A549 (cell line): ENCODE measurements around the gene TRAF1. TPM values are rescaled to one million over a fixed set of nuclear protein-coding genes. Genes with fewer than 3 reads are reported as not detected.

Experiments used
- ATAC-seq, 2 experiments: fragments of 200-7000 bp in 1 of 2; fragments of >200 bp in 1 of 2; cut with Nextera tagmentation in 1 of 2; cut with Tn5 transposase in 1 of 2; 3 replicates each; pipeline versions ENCODE4 v1.8.0 to v1.9.1; 2018 to 2020; ENCODE audit warnings: mild to moderate bottlenecking in 1 of 2, moderate library complexity in 1 of 2
- CTCF ChIA-PET: fragments of 300-600 bp; sonication (Branson Sonifier 250); formaldehyde crosslinking; extraction: SDS; loops from one replicate; lab custom pipeline; 2021; ENCODE audit warnings: antibody characterized with exemption, inconsistent platforms; lab: Yijun Ruan, JAX
- POLR2A ChIA-PET: fragments of 350-600 bp; formaldehyde crosslinking; extraction: SDS; loops from one replicate; lab custom pipeline; 2021; ENCODE audit warnings: antibody characterized with exemption, inconsistent platforms; lab: Yijun Ruan, JAX
- DNase-seq, 2 experiments: peaks; one replicate each; pipeline versions ENCODE4 v3.0.0 to v3.0.0-alpha.2; 2011 to 2016; ENCODE audit warnings: low read depth in 1 of 2, low spot score in 1 of 2
- FAIRE-seq: peaks from 2 replicates; lab custom pipeline; 2011; peaks lifted over from hg19 to GRCh38; lab: Jason Lieb, UNC
- H3K27ac ChIP-seq, 2 experiments: fragments of >200 bp; sonication (Bioruptor Twin); formaldehyde crosslinking; 3 replicates each; pipeline ENCODE4 v1.5.1; 2016 to 2017
- H3K4me1 ChIP-seq: fragments of >200 bp; sonication (Bioruptor Twin); formaldehyde crosslinking; 3 replicates; pipeline ENCODE4 v1.6.1; 2016
- H3K4me2 ChIP-seq: fragments of >200 bp; sonication (Bioruptor Twin); formaldehyde crosslinking; 3 replicates; pipeline ENCODE4 v1.6.1; 2016
- H3K4me3 ChIP-seq: fragments of >200 bp; sonication (Bioruptor Twin); formaldehyde crosslinking; 3 replicates; pipeline ENCODE4 v1.5.1; 2016
- H3K9me3 ChIP-seq: fragments of >200 bp; sonication (Bioruptor Twin); formaldehyde crosslinking; 3 replicates; pipeline ENCODE4 v1.6.1; 2016
- CTCF ChIP-seq: fragments of >200 bp; sonication (Bioruptor Twin); formaldehyde crosslinking; IDR thresholded peaks from 3 replicates; pipeline ENCODE4 v1.5.1; 2016
- EHMT2 ChIP-seq: fragments of 200-600 bp; sonication (generic); IDR thresholded peaks from 2 replicates; pipeline ENCODE4 v1.6.1; 2016; ENCODE audit warnings: antibody characterized with exemption, low read depth, mild to moderate bottlenecking, moderate library complexity
- EP300 ChIP-seq, 2 experiments: fragments of >200 bp; sonication (Bioruptor Twin); formaldehyde crosslinking; IDR thresholded peaks; 2 replicates in 1 of 2; 3 replicates in 1 of 2; pipeline ENCODE4 v1.6.1; 2016 to 2017
- ESRRA ChIP-seq: fragments of 150-350 bp; IDR thresholded peaks from 2 replicates; pipeline ENCODE4 v1.6.1; 2014; ENCODE audit warnings: mild to moderate bottlenecking, low read length, borderline replicate concordance
- FOSL2 ChIP-seq, 2 experiments: fragments of 450-650 bp in 1 of 2; fragments of >200 bp in 1 of 2; sonication (Bioruptor Twin) in 1 of 2; formaldehyde crosslinking; IDR thresholded peaks; 2 replicates each; pipeline versions ENCODE4 v1.5.0 to v1.6.1; 2016 to 2020; ENCODE audit warnings: mild to moderate bottlenecking in 1 of 2, moderate library complexity in 1 of 2
- FOXS1 ChIP-seq: fragments of 250-450 bp; sonication (Bioruptor Pico); IDR thresholded peaks from 2 replicates; pipeline ENCODE4 v1.5.0; 2020; ENCODE audit warnings: mild to moderate bottlenecking, moderate library complexity
- HES2 ChIP-seq: fragments of >200 bp; sonication (Bioruptor Twin); formaldehyde crosslinking; IDR thresholded peaks from 2 replicates; pipeline ENCODE4 v1.6.1; 2016
- JUNB ChIP-seq: fragments of >200 bp; sonication (Bioruptor Twin); formaldehyde crosslinking; IDR thresholded peaks from 2 replicates; pipeline ENCODE4 v1.6.1; 2016
- KDM1A ChIP-seq: fragments of 200-600 bp; sonication (generic); IDR thresholded peaks from 2 replicates; pipeline ENCODE4 v1.6.1; 2016; ENCODE audit warnings: low read depth, mild to moderate bottlenecking
- NFE2L2 ChIP-seq: fragments of 150-350 bp; conservative IDR thresholded peaks from 2 replicates; pipeline ENCODE4 v1.6.1; 2014; ENCODE audit warnings: low read length
- NPAS2 ChIP-seq: fragments of 250-450 bp; sonication (Bioruptor Pico); IDR thresholded peaks from 2 replicates; pipeline ENCODE4 v1.8.0; 2022; ENCODE audit warnings: mild to moderate bottlenecking, moderate library complexity, borderline replicate concordance
- PBX3 ChIP-seq: IDR thresholded peaks from 2 replicates; pipeline ENCODE4 v1.6.1; 2012
- RAD21 ChIP-seq, 2 experiments: fragments of >200 bp in 1 of 2; sonication (Bioruptor Twin) in 1 of 2; formaldehyde crosslinking in 1 of 2; IDR thresholded peaks in 1 of 2; conservative IDR thresholded peaks in 1 of 2; 2 replicates in 1 of 2; 3 replicates in 1 of 2; pipeline ENCODE4 v1.6.1; 2012 to 2018; ENCODE audit warnings: inconsistent platforms in 1 of 2
- RNF2 ChIP-seq: fragments of 200-600 bp; sonication (generic); IDR thresholded peaks from 2 replicates; pipeline ENCODE4 v1.6.1; 2016; ENCODE audit warnings: low read depth, mild to moderate bottlenecking, antibody characterized with exemption, moderate library complexity, borderline replicate concordance
- SMC3 ChIP-seq: fragments of >200 bp; sonication (Bioruptor Twin); formaldehyde crosslinking; IDR thresholded peaks from 3 replicates; pipeline ENCODE4 v1.6.1; 2018; ENCODE audit warnings: inconsistent platforms
- SREBF2 ChIP-seq: fragments of 450-650 bp; IDR thresholded peaks from 2 replicates; pipeline ENCODE4 v1.6.1; 2014; ENCODE audit warnings: mild to moderate bottlenecking, moderate library complexity
- WGBS: methylation state at CpG from one replicate; pipeline ENCODE4 v1.1.6; 2017; ENCODE audit errors: missing lambda C conversion rate; 5-methylcytosine and 5-hydroxymethylcytosine counted together
- polyA plus RNA-seq, 4 experiments: library from polyadenylated mRNA; depleted of rRNA in 3 of 4; stranded (reverse); fragments of >200 nt; fragmentation: RNase III in 1 of 4; extraction: RNeasy Plus Mini Kit Qiagen cat#74134 plus additional on column Dnase treatment in 1 of 4; gene quantifications; 2 replicates in 3 of 4; 3 replicates in 1 of 4; pipeline ENCODE4 v1.2.3, GENCODE V29; 2011 to 2017

Gene TRAF1
- polyA plus RNA-seq, 2 of the 4 experiments (the other 2 are of a cell fraction), result 2.0 to 3.4 TPM

GRCh38 chr9:120911295-120911837 lies 15.2 kb downstream of the TRAF1 start:
- no peak overlapping the region for H3K4me2 ChIP-seq
- no peaks in the 10 kb centered on the region for H3K9me3 ChIP-seq
- POLR2A ChIA-PET, result interaction anchor here (0.6 kb wide), 1 partner anchor 131 kb away, joined by 5 read pairs; no protein-coding TSS in a partner anchor
- H3K4me1 ChIP-seq, result no peaks in the 10 kb centered on the region
- FAIRE-seq, result no peak
- CTCF ChIA-PET, result interaction anchor here (0.8 to 1.9 kb wide), 3 partner anchors 14 to 160 kb away, joined by 3 to 8 read pairs (median 3); no protein-coding TSS in a partner anchor
- no peak for DNase-seq
- no peak for ATAC-seq
- WGBS, result 87% methylated on average over 6 of the region's 9 CpGs
- TF ChIP-seq HES2 (no peak), KDM1A (no peak), EHMT2 (no peak), CTCF (no peak), FOXS1 (CRISPR knock-in tag) (no peak), RAD21 (conservative IDR thresholded peaks at IDR 0.05 in 1 of 2, IDR thresholded peaks at IDR 0.05 in 1 of 2) (no peak), RNF2 (no peak), EP300 (IDR thresholded peaks at IDR 0.05) (no peak), SMC3 (no peak), NPAS2 (CRISPR knock-in tag) (no peak)
- no peak overlapping the region for H3K27ac ChIP-seq
- no peak overlapping the region for H3K4me3 ChIP-seq

- no peak for FAIRE-seq
These were observed 16.0 kb downstream of the TRAF1 start for GRCh38 chr9:120910643-120911042.

More at GRCh38 chr9:120910643-120911042, 16.0 kb downstream of the TRAF1 start:
- CTCF ChIA-PET, result interaction anchor here (1.3 kb wide), 1 partner anchor 161 kb away, joined by 3 read pairs; no protein-coding TSS in a partner anchor
- no peaks in the 10 kb centered on the region for H3K4me1 ChIP-seq
- H3K4me2 ChIP-seq, result no peak overlapping the region
- no peak overlapping the region for H3K4me3 ChIP-seq
- ATAC-seq (no peak), DNase-seq (no peak)
- 79% methylated on average over 3 of the region's 3 CpGs for WGBS
- no peak for TF ChIP-seq PBX3
- no peak for TF ChIP-seq SREBF2
- no peak for TF ChIP-seq ESRRA
- TF ChIP-seq NFE2L2, result no peak
- TF ChIP-seq CTCF, result no peak
- TF ChIP-seq JUNB, result no peak
- TF ChIP-seq FOSL2 (IDR thresholded peaks at IDR 0.05), result no peak
- no peak for TF ChIP-seq FOSL2 (CRISPR knock-in tag; IDR thresholded peaks at IDR 0.05)
- TF ChIP-seq RAD21 (conservative IDR thresholded peaks at IDR 0.05 in 1 of 2, IDR thresholded peaks at IDR 0.05 in 1 of 2), result no peak
- POLR2A ChIA-PET, result no interaction called here
- no peaks in the 10 kb centered on the region for H3K9me3 ChIP-seq
- no peak overlapping the region for H3K27ac ChIP-seq
